Adipocyte (in vitro differentiated cells): ENCODE results near the gene PTPN7.
"Not testable (repeated sequence)": the region's sequence is repeated elsewhere in the genome, so short reads cannot be mapped to it uniquely, and the experiment has no call there.

ENCODE experiments used
- DNase-seq: peaks from one replicate; pipeline ENCODE4 v3.0.0-alpha.2; 2015; ENCODE audit warnings: low read depth
- H3K27me3 ChIP-seq: replicated peaks from 2 replicates; pipeline ENCODE4 v1.7.0; 2013; ENCODE audit warnings: mild to moderate bottlenecking, low read length, moderate library complexity; ENCODE audit not compliant: control insufficient read depth, insufficient read depth
- H3K36me3 ChIP-seq: 2 replicates; pipeline ENCODE4 v1.7.0; 2013; ENCODE audit warnings: low read length, mild to moderate bottlenecking, moderate library complexity; ENCODE audit not compliant: control insufficient read depth, insufficient read depth, severe bottlenecking
- H3K4me1 ChIP-seq: 2 replicates; pipeline ENCODE4 v1.7.0; 2013; ENCODE audit warnings: mild to moderate bottlenecking, low read length, moderate library complexity; ENCODE audit not compliant: control insufficient read depth, insufficient read depth
- H3K4me3 ChIP-seq: 2 replicates; pipeline ENCODE4 v1.7.0; 2013; ENCODE audit warnings: mild to moderate bottlenecking, low read length, moderate library complexity
- H3K9ac ChIP-seq: 2 replicates; pipeline ENCODE4 v1.7.0; 2013; ENCODE audit warnings: mild to moderate bottlenecking, low read length, moderate library complexity
- H3K9me3 ChIP-seq: 2 replicates; pipeline ENCODE4 v1.7.0; 2013; ENCODE audit warnings: mild to moderate bottlenecking, low read length, moderate library complexity; ENCODE audit not compliant: control insufficient read depth

PTPN7 gene

GRCh38 chr1:202173993-202174392, 13.6 kb upstream of the PTPN7 start:
- Histone ChIP-seq H3K36me3 (no peaks in the 10 kb centered on the region), H3K9me3 (no peaks in the 10 kb centered on the region), H3K4me3 (no peak overlapping the region), H3K4me1 (no peaks in the 10 kb centered on the region), H3K9ac (no peak overlapping the region), H3K27me3 (peaks cover 28% of the 10 kb centered on the region)
- DNase-seq: no peak

GRCh38 chr1:202172015-202172355, 11.6 kb upstream of the PTPN7 start:
- H3K9me3 ChIP-seq: no peaks in the 10 kb centered on the region
- H3K4me3 ChIP-seq: no peak overlapping the region
- no peaks in the 10 kb centered on the region for H3K36me3 ChIP-seq
- peaks cover 3% of the 10 kb centered on the region for H3K4me1 ChIP-seq
- no peak overlapping the region for H3K9ac ChIP-seq
- peaks cover 9% of the 10 kb centered on the region for H3K27me3 ChIP-seq
- no peak for DNase-seq

GRCh38 chr1:202171292-202172014, 11.1 kb upstream of the PTPN7 start:
- Histone ChIP-seq H3K9me3 (no peaks in the 10 kb centered on the region), H3K4me1 (peaks cover 3% of the 10 kb centered on the region), H3K9ac (no peak overlapping the region), H3K36me3 (no peaks in the 10 kb centered on the region), H3K27me3 (peaks cover 4% of the 10 kb centered on the region), H3K4me3 (no peak overlapping the region)
- DNase-seq: no peak

GRCh38 chr1:202170726-202171125, 10.3 kb upstream of the PTPN7 start:
- Histone ChIP-seq H3K27me3 (peaks cover 3% of the 10 kb centered on the region), H3K4me1 (peaks cover 3% of the 10 kb centered on the region), H3K9ac (no peak overlapping the region), H3K36me3 (no peaks in the 10 kb centered on the region), H3K4me3 (no peak overlapping the region), H3K9me3 (no peaks in the 10 kb centered on the region)
- no peak for DNase-seq

- no peaks in the 10 kb centered on the region for H3K27me3 ChIP-seq
- DNase-seq: no peak
- no peaks in the 10 kb centered on the region for H3K36me3 ChIP-seq
- no peak overlapping the region for H3K9ac ChIP-seq
- no peaks in the 10 kb centered on the region for H3K9me3 ChIP-seq
- H3K4me3 ChIP-seq: no peak overlapping the region
- peaks cover 3% of the 10 kb centered on the region for H3K4me1 ChIP-seq
Measured at GRCh38 chr1:202168861-202169260, 8.5 kb upstream of the PTPN7 start.

GRCh38 chr1:202167708-202168415, 7.5 kb upstream of the PTPN7 start:
- no peaks in the 10 kb centered on the region for H3K36me3 ChIP-seq
- peaks cover 3% of the 10 kb centered on the region for H3K4me1 ChIP-seq
- H3K9me3 ChIP-seq: no peaks in the 10 kb centered on the region
- peaks cover 6% of the 10 kb centered on the region for H3K27me3 ChIP-seq
- peak; percentile 81 for DNase-seq
- no peak overlapping the region for H3K4me3 ChIP-seq
- no peak overlapping the region for H3K9ac ChIP-seq

GRCh38 chr1:202167054-202167453, 6.7 kb upstream of the PTPN7 start:
- H3K4me3 ChIP-seq, DNase-seq, H3K9me3 ChIP-seq, H3K9ac ChIP-seq, H3K4me1 ChIP-seq, H3K36me3 ChIP-seq: not testable (repeated sequence)
- peaks cover 14% of the 10 kb centered on the region for H3K27me3 ChIP-seq

GRCh38 chr1:202165942-202166843, 5.8 kb upstream of the PTPN7 start:
- peaks cover 3% of the 10 kb centered on the region for H3K4me1 ChIP-seq
- H3K9me3 ChIP-seq: no peaks in the 10 kb centered on the region
- no peaks in the 10 kb centered on the region for H3K36me3 ChIP-seq
- no peak overlapping the region for H3K9ac ChIP-seq
- peaks cover 14% of the 10 kb centered on the region for H3K27me3 ChIP-seq
- no peak for DNase-seq
- H3K4me3 ChIP-seq: no peak overlapping the region

GRCh38 chr1:202165267-202165941, 5.0 kb upstream of the PTPN7 start:
- H3K9me3 ChIP-seq: no peaks in the 10 kb centered on the region
- no peak overlapping the region for H3K9ac ChIP-seq
- DNase-seq: no peak
- no peak overlapping the region for H3K4me3 ChIP-seq
- H3K27me3 ChIP-seq: peaks cover 14% of the 10 kb centered on the region
- H3K36me3 ChIP-seq: no peaks in the 10 kb centered on the region
- peaks cover 3% of the 10 kb centered on the region for H3K4me1 ChIP-seq

- no peak overlapping the region for H3K4me3 ChIP-seq
- peaks cover 3% of the 10 kb centered on the region for H3K4me1 ChIP-seq
- no peaks in the 10 kb centered on the region for H3K9me3 ChIP-seq
- no peak overlapping the region for H3K9ac ChIP-seq
- H3K27me3 ChIP-seq: peaks cover 18% of the 10 kb centered on the region
- no peaks in the 10 kb centered on the region for H3K36me3 ChIP-seq
- DNase-seq: no peak
Measured at GRCh38 chr1:202164271-202165037, 4.1 kb upstream of the PTPN7 start.
